ENCODE data around the gene MRPL49. TPM values are rescaled to one million over a fixed set of nuclear protein-coding genes. Genes with fewer than 3 reads are reported as not detected.
A peak's percentile ranks its signal among the peaks of the same experiment; 100 is the strongest.

The MRPL49 gene
- total RNA-seq, 4 donors from 2014 or later, result 76.2 to 113 (median 91.5) TPM

- 85% methylated on average over 6 of the region's 6 CpGs for WGBS
- no peak overlapping the region for H3K27ac ChIP-seq (replicated peaks in 1 of 4)
Observed at GRCh38 chr11:65100674-65101350, 21.3 kb upstream of the MRPL49 start.

GRCh38 chr11:65102142-65103095 is 19.7 kb upstream of the MRPL49 start:
- no peak for TF ChIP-seq POLR2A (IDR thresholded peaks at IDR 0.05; ENCODE audit: low read depth)
- TF ChIP-seq, protein P1, sequence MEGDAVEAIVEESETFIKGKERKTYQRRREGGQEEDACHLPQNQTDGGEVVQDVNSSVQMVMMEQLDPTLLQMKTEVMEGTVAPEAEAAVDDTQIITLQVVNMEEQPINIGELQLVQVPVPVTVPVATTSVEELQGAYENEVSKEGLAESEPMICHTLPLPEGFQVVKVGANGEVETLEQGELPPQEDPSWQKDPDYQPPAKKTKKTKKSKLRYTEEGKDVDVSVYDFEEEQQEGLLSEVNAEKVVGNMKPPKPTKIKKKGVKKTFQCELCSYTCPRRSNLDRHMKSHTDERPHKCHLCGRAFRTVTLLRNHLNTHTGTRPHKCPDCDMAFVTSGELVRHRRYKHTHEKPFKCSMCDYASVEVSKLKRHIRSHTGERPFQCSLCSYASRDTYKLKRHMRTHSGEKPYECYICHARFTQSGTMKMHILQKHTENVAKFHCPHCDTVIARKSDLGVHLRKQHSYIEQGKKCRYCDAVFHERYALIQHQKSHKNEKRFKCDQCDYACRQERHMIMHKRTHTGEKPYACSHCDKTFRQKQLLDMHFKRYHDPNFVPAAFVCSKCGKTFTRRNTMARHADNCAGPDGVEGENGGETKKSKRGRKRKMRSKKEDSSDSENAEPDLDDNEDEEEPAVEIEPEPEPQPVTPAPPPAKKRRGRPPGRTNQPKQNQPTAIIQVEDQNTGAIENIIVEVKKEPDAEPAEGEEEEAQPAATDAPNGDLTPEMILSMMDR (IDR thresholded peaks at IDR 0.05), result no peak
- TF ChIP-seq POLR2AphosphoS5 (IDR thresholded peaks at IDR 0.05), result no peak
- TF ChIP-seq EP300 (IDR thresholded peaks at IDR 0.05), result no peak
- Histone ChIP-seq H3K9me3 (no peaks in the 10 kb centered on the region), H3K4me3 (no peak overlapping the region), H3K4me1 (peaks cover 16 to 42% (median 32%) of the 10 kb centered on the region in 4 donors), H3K27ac (replicated peaks in 1 of 4) (peak overlapping the region in 2 of 4 donors; percentile 15), H3K27me3 (no peaks in the 10 kb centered on the region), H3K36me3 (peaks cover 5 to 54% (median 31%) of the 10 kb centered on the region in 4 donors)
- intact Hi-C loops (cut with DNase I), result no loop called here
- no peak for DNase-seq (ENCODE audit: extremely low spot score)
- WGBS, result 77% methylated on average over 8 of the region's 8 CpGs

More at GRCh38 chr11:65100674-65101350, 21.3 kb upstream of the MRPL49 start:
- H3K9me3 ChIP-seq, result no peaks in the 10 kb centered on the region
- H3K27me3 ChIP-seq, result no peaks in the 10 kb centered on the region
- no peak for DNase-seq (ENCODE audit: extremely low spot score)
- peaks cover 5 to 47% (median 21%) of the 10 kb centered on the region in 4 donors for H3K36me3 ChIP-seq
- no peak overlapping the region for H3K4me3 ChIP-seq
- H3K4me1 ChIP-seq, result peaks cover 26 to 52% (median 43%) of the 10 kb centered on the region in 4 donors
- intact Hi-C loops (cut with DNase I), result no loop called here
- TF ChIP-seq POLR2AphosphoS5 (IDR thresholded peaks at IDR 0.05), result no peak

GRCh38 chr11:65103476-65103875 is 18.6 kb upstream of the MRPL49 start:
- Histone ChIP-seq H3K4me3 (no peak overlapping the region), H3K9me3 (no peaks in the 10 kb centered on the region), H3K27me3 (no peaks in the 10 kb centered on the region), H3K36me3 (peaks cover 16 to 54% (median 34%) of the 10 kb centered on the region in 4 donors), H3K27ac (replicated peaks in 1 of 4) (no peak overlapping the region), H3K4me1 (peaks cover 11 to 32% (median 23%) of the 10 kb centered on the region in 4 donors)
- intact Hi-C loops (cut with DNase I), result no loop called here
- DNase-seq (ENCODE audit: extremely low spot score), result no peak
- TF ChIP-seq EP300 (IDR thresholded peaks at IDR 0.05), result no peak

DNA sequence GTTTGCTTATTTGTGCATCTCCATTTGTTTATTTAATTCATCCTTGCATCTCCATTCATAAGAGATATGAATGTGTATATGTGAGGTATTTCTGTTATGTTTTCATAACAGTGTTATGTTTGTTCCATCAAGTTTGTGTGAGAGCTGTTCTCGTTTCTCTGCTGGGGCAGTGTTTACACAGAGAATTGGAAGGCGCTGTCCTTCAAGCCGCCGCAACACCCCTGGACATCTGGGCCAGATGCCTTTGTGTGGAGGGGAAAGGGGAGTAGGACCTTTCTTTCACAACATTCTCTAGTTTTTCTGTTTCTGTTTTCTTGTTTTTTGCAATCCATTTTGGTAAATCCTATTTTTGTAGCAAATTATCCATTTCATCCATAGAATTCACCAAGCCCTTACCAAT is 17.5 kb upstream of the MRPL49 start:
- H3K4me3 ChIP-seq, result no peak overlapping the region
- intact Hi-C loops (cut with DNase I), result no loop called here
- peaks cover 23 to 54% (median 40%) of the 10 kb centered on the region in 4 donors for H3K36me3 ChIP-seq
- no peak for DNase-seq (ENCODE audit: extremely low spot score)
- peaks cover 11 to 32% (median 23%) of the 10 kb centered on the region in 4 donors for H3K4me1 ChIP-seq
- H3K27ac ChIP-seq (replicated peaks in 1 of 4), result no peak overlapping the region
- no peaks in the 10 kb centered on the region for H3K9me3 ChIP-seq
- no peaks in the 10 kb centered on the region for H3K27me3 ChIP-seq
- 79% methylated on average over 4 of the region's 4 CpGs for WGBS
- TF ChIP-seq POLR2AphosphoS5 (IDR thresholded peaks at IDR 0.05), result no peak
- TF ChIP-seq POLR2A (IDR thresholded peaks at IDR 0.05; ENCODE audit: low read depth), result no peak
- TF ChIP-seq, protein P1 (IDR thresholded peaks at IDR 0.05), result no peak
- TF ChIP-seq EP300 (IDR thresholded peaks at IDR 0.05), result no peak

DNA sequence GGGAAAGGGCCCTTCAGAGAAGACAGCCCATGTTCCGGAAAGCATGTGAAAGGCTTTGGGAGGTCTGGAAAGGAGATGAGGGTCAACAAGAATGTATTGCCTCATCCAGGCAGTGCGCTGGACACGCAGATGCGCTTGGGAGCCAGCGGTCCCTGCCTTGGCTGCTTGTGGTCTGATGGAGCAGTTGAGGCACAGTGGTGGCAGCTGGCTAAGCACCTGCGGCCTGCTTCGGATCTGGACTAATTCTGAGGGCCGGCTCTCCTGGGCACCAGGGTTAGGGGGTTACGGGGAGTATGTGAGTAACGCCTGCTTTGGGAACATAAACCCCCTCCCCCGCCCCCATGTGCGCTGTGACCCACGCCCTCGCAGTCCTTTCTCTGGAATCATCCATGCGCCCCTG is 15.0 kb upstream of the MRPL49 start:
- no peak for TF ChIP-seq POLR2AphosphoS5 (IDR thresholded peaks at IDR 0.05)
- TF ChIP-seq, protein P1 (IDR thresholded peaks at IDR 0.05), result no peak
- no peak for TF ChIP-seq EP300 (IDR thresholded peaks at IDR 0.05)
- no peak for TF ChIP-seq POLR2A (IDR thresholded peaks at IDR 0.05; ENCODE audit: low read depth)
- 93% methylated on average over 14 of the region's 15 CpGs for WGBS
- peaks cover 28 to 40% (median 36%) of the 10 kb centered on the region in 4 donors for H3K4me1 ChIP-seq
- DNase-seq (ENCODE audit: extremely low spot score), result no peak
- no peak overlapping the region for H3K4me3 ChIP-seq
- intact Hi-C loops (cut with DNase I), result no loop called here
- H3K9me3 ChIP-seq, result no peaks in the 10 kb centered on the region
- no peak overlapping the region for H3K27ac ChIP-seq (replicated peaks in 1 of 4)
- H3K36me3 ChIP-seq, result peaks cover 25 to 55% (median 44%) of the 10 kb centered on the region in 4 donors
- H3K27me3 ChIP-seq, result no peaks in the 10 kb centered on the region
